Trophoblast cell (in vitro differentiated cells and primary cell): ENCODE data around the gene SLC37A3.
"Not testable (repeated sequence)": the region's sequence is repeated elsewhere in the genome, so short reads cannot be mapped to it uniquely, and the experiment has no call there.

Experiments
- DNase-seq, 2 donors: peaks; one replicate each; pipeline ENCODE4 v3.0.0-alpha.2; 2016
- H2AFZ ChIP-seq: 2 replicates; pipeline ENCODE4 v1.6.1; 2013; ENCODE audit warnings: low read length, moderate library complexity, mild to moderate bottlenecking; ENCODE audit not compliant: insufficient read depth, poor library complexity
- H2AK5ac ChIP-seq: 2 replicates; pipeline ENCODE4 v1.6.1; 2013; ENCODE audit warnings: mild to moderate bottlenecking, low read length
- H2BK120ac ChIP-seq: 2 replicates; pipeline ENCODE4 v1.6.1; 2013; ENCODE audit warnings: low read length, mild to moderate bottlenecking, moderate library complexity; ENCODE audit not compliant: insufficient read depth, poor library complexity
- H2BK12ac ChIP-seq: 2 replicates; pipeline ENCODE4 v1.6.1; 2013; ENCODE audit warnings: mild to moderate bottlenecking, low read length, moderate library complexity
- H2BK5ac ChIP-seq: 2 replicates; pipeline ENCODE4 v1.6.1; 2013; ENCODE audit warnings: low read length, low read depth, moderate library complexity, mild to moderate bottlenecking; ENCODE audit not compliant: poor library complexity
- H3K14ac ChIP-seq: 2 replicates; pipeline ENCODE4 v1.6.1; 2013; ENCODE audit warnings: mild to moderate bottlenecking, low read length
- H3K18ac ChIP-seq: 2 replicates; pipeline ENCODE4 v1.6.1; 2013; ENCODE audit warnings: mild to moderate bottlenecking, low read length
- H3K23ac ChIP-seq: 2 replicates; pipeline ENCODE4 v1.6.1; 2013; ENCODE audit warnings: low read length
- H3K27ac ChIP-seq: 2 replicates; pipeline ENCODE4 v1.5.1; 2013; ENCODE audit warnings: low read depth, mild to moderate bottlenecking, inconsistent platforms, low read length, moderate library complexity
- H3K27me3 ChIP-seq: 2 replicates; pipeline ENCODE4 v1.6.1; 2013; ENCODE audit warnings: inconsistent platforms, mild to moderate bottlenecking, low read length, moderate library complexity; ENCODE audit not compliant: insufficient read depth
- H3K36me3 ChIP-seq, 2 experiments: 1 replicate in 1 of 2; 2 replicates in 1 of 2; pipeline ENCODE4 v1.6.1; 2013; ENCODE audit warnings: low read length in 2 of 2, mild to moderate bottlenecking in 2 of 2, moderate library complexity in 1 of 2; ENCODE audit not compliant: insufficient read depth in 2 of 2, control insufficient read depth in 1 of 2
- H3K4ac ChIP-seq: 2 replicates; pipeline ENCODE4 v1.6.1; 2013; ENCODE audit warnings: low read depth, mild to moderate bottlenecking, low read length, moderate library complexity
- H3K4me1 ChIP-seq, 2 experiments: 1 replicate in 1 of 2; 2 replicates in 1 of 2; pipeline ENCODE4 v1.6.1; 2013; ENCODE audit warnings: low read length in 2 of 2, mild to moderate bottlenecking in 2 of 2, moderate library complexity in 1 of 2; ENCODE audit not compliant: insufficient read depth in 2 of 2, control insufficient read depth in 1 of 2
- H3K4me2 ChIP-seq: 2 replicates; pipeline ENCODE4 v1.6.1; 2013; ENCODE audit warnings: inconsistent platforms, mild to moderate bottlenecking, low read length, moderate library complexity
- H3K4me3 ChIP-seq: 2 replicates; pipeline ENCODE4 v1.5.1; 2013; ENCODE audit warnings: mild to moderate bottlenecking, low read depth, low read length, inconsistent platforms
- H3K79me1 ChIP-seq: one replicate; pipeline ENCODE4 v1.6.1; 2013; ENCODE audit warnings: low read length
- H3K79me2 ChIP-seq: 2 replicates; pipeline ENCODE4 v1.6.1; 2013; ENCODE audit warnings: low read length, mild to moderate bottlenecking; ENCODE audit not compliant: control insufficient read depth, insufficient read depth, poor library complexity
- H3K9ac ChIP-seq: 2 replicates; pipeline ENCODE4 v1.6.1; 2013; ENCODE audit warnings: mild to moderate bottlenecking, low read length
- H3K9me3 ChIP-seq: 2 replicates; pipeline ENCODE4 v1.6.1; 2013; ENCODE audit warnings: low read depth, mild to moderate bottlenecking, control low read depth, inconsistent platforms, low read length; ENCODE audit not compliant: insufficient read depth
- H4K12ac ChIP-seq: 2 replicates; pipeline ENCODE4 v1.6.1; 2013; ENCODE audit warnings: low read depth, mild to moderate bottlenecking, low read length, moderate library complexity
- H4K8ac ChIP-seq: 2 replicates; pipeline ENCODE4 v1.6.1; 2013; ENCODE audit warnings: low read depth, mild to moderate bottlenecking, low read length, moderate library complexity
- H4K91ac ChIP-seq: one replicate; pipeline ENCODE4 v1.6.1; 2013; ENCODE audit warnings: low read depth, mild to moderate bottlenecking, low read length, moderate library complexity
- WGBS: extraction: QIAGEN DNeasy Blood & Tissue Kit; methylation state at CpG from one replicate; pipeline ENCODE4 v1.1.7; 2013; ENCODE audit warnings: missing lambda C conversion rate; ENCODE audit not compliant: insufficient read length, insufficient coverage; ENCODE audit errors: extremely low coverage; 5-methylcytosine and 5-hydroxymethylcytosine counted together

The SLC37A3 gene

GRCh38 chr7:140325600-140325999 lies 72.7 kb downstream of the SLC37A3 start:
- no peak overlapping the region for H3K4me3 ChIP-seq
- WGBS, result no CpG with 5 or more reads among the region's 8 CpGs
- H4K8ac ChIP-seq, result no peak overlapping the region
- no peak overlapping the region for H3K4me2 ChIP-seq
- no peaks in the 10 kb centered on the region for H3K9me3 ChIP-seq
- H3K79me2 ChIP-seq, result no peaks in the 10 kb centered on the region
- H3K14ac ChIP-seq, result no peak overlapping the region
- peaks cover 0 to 2% of the 10 kb centered on the region in 2 experiments for H3K36me3 ChIP-seq
- H3K79me1 ChIP-seq, result no peaks in the 10 kb centered on the region
- no peak overlapping the region for H3K4ac ChIP-seq
- no peak overlapping the region for H2BK120ac ChIP-seq
- no peak for DNase-seq
- H2AK5ac ChIP-seq, result no peak overlapping the region
- no peak overlapping the region for H3K18ac ChIP-seq
- H4K12ac ChIP-seq, result no peak overlapping the region
- H3K23ac ChIP-seq, result no peak overlapping the region
- H3K27me3 ChIP-seq, result no peaks in the 10 kb centered on the region
- H3K27ac ChIP-seq, result no peak overlapping the region
- H3K9ac ChIP-seq, result no peak overlapping the region
- H2BK12ac ChIP-seq, result no peak overlapping the region
- H2BK5ac ChIP-seq, result no peak overlapping the region
- no peak overlapping the region for H4K91ac ChIP-seq
- H2AFZ ChIP-seq, result no peak overlapping the region
- H3K4me1 ChIP-seq, result peaks cover 3 to 4% of the 10 kb centered on the region in 2 experiments

GRCh38 chr7:140324714-140325113 lies 73.6 kb downstream of the SLC37A3 start:
- no peak overlapping the region for H3K27ac ChIP-seq
- H3K4ac ChIP-seq, result no peak overlapping the region
- no peak overlapping the region for H3K4me3 ChIP-seq
- WGBS, result no CpG with 5 or more reads among the region's 2 CpGs
- H3K79me1 ChIP-seq, result no peaks in the 10 kb centered on the region
- H3K9me3 ChIP-seq, result no peaks in the 10 kb centered on the region
- H2AFZ ChIP-seq, result no peak overlapping the region
- no peak for DNase-seq
- H2BK5ac ChIP-seq, result no peak overlapping the region
- no peak overlapping the region for H2BK12ac ChIP-seq
- H3K4me2 ChIP-seq, result no peak overlapping the region
- no peak overlapping the region for H3K18ac ChIP-seq
- no peak overlapping the region for H2BK120ac ChIP-seq
- H3K79me2 ChIP-seq, result no peaks in the 10 kb centered on the region
- H4K91ac ChIP-seq, result no peak overlapping the region
- H3K23ac ChIP-seq, result no peak overlapping the region
- no peak overlapping the region for H3K9ac ChIP-seq
- H3K27me3 ChIP-seq, result no peaks in the 10 kb centered on the region
- no peak overlapping the region for H4K8ac ChIP-seq
- H4K12ac ChIP-seq, result no peak overlapping the region
- no peak overlapping the region for H3K14ac ChIP-seq
- no peaks in the 10 kb centered on the region for H3K36me3 ChIP-seq
- no peak overlapping the region for H2AK5ac ChIP-seq
- peaks cover 3 to 4% of the 10 kb centered on the region in 2 experiments for H3K4me1 ChIP-seq

GRCh38 chr7:140322759-140323158 lies 75.6 kb downstream of the SLC37A3 start:
- Histone ChIP-seq H4K8ac (no peak overlapping the region), H3K4me1 (peaks cover 3 to 4% of the 10 kb centered on the region in 2 experiments), H4K91ac (no peak overlapping the region), H3K14ac (no peak overlapping the region), H2AK5ac (no peak overlapping the region), H3K23ac (no peak overlapping the region), H2BK12ac (no peak overlapping the region), H3K9me3 (no peaks in the 10 kb centered on the region), H3K9ac (no peak overlapping the region), H3K36me3 (no peaks in the 10 kb centered on the region), H3K4ac (no peak overlapping the region), H3K79me1 (no peaks in the 10 kb centered on the region), H3K18ac (no peak overlapping the region), H3K79me2 (no peaks in the 10 kb centered on the region), H2AFZ (no peak overlapping the region), H2BK5ac (no peak overlapping the region), H3K27me3 (no peaks in the 10 kb centered on the region), H2BK120ac (no peak overlapping the region), H3K4me2 (no peak overlapping the region), H4K12ac (no peak overlapping the region), H3K27ac (no peak overlapping the region), H3K4me3 (no peak overlapping the region)
- WGBS, result no CpG with 5 or more reads among the region's 6 CpGs
- no peak for DNase-seq

- not testable (repeated sequence) for H3K4me3 ChIP-seq, H4K8ac ChIP-seq, H4K91ac ChIP-seq, H3K79me1 ChIP-seq, H3K79me2 ChIP-seq, H3K14ac ChIP-seq, H3K27ac ChIP-seq, H4K12ac ChIP-seq, H3K4me1 ChIP-seq, H3K36me3 ChIP-seq, H2BK120ac ChIP-seq, H2BK5ac ChIP-seq, DNase-seq, H2AFZ ChIP-seq, H2BK12ac ChIP-seq, H3K27me3 ChIP-seq, H3K9me3 ChIP-seq, H3K9ac ChIP-seq, H3K4ac ChIP-seq, H3K18ac ChIP-seq, H3K4me2 ChIP-seq, H2AK5ac ChIP-seq, H3K23ac ChIP-seq
- WGBS, result no CpG with 5 or more reads among the region's 4 CpGs
These were observed 78.3 kb downstream of the SLC37A3 start for GRCh38 chr7:140320078-140320477.
